SK-N-SH treated with all-trans-retinoic acid at 6 μM for 48 hours (cell line): ENCODE measurements around the gene DIPK2B.

Source experiments
- ATAC-seq: fragments of 200-7000 bp; cut with Tn5 transposase; 3 replicates; pipeline ENCODE4 v1.9.1; 2020; ENCODE audit warnings: mild to moderate bottlenecking, moderate library complexity
- ARNTL ChIP-seq: fragments of 450-650 bp; formaldehyde crosslinking; IDR thresholded peaks from 2 replicates; pipeline ENCODE4 v1.5.0; 2020; ENCODE audit warnings: low read depth, mild to moderate bottlenecking, moderate library complexity, borderline replicate concordance
- BACH2 ChIP-seq: fragments of 250-450 bp; sonication (Bioruptor Pico); IDR thresholded peaks from 2 replicates; pipeline ENCODE4 v1.9.0; 2021; ENCODE audit warnings: mild to moderate bottlenecking, borderline replicate concordance
- CSDC2 ChIP-seq: fragments of 250-450 bp; sonication (Bioruptor Pico); IDR thresholded peaks from 2 replicates; pipeline ENCODE4 v1.5.0; 2020; ENCODE audit warnings: mild to moderate bottlenecking, moderate library complexity
- GLIS3 ChIP-seq: fragments of 250-450 bp; sonication (Bioruptor Pico); IDR thresholded peaks from 2 replicates; pipeline ENCODE4 v1.5.0; 2020; ENCODE audit warnings: mild to moderate bottlenecking, moderate library complexity
- ISL1 ChIP-seq: fragments of 250-450 bp; sonication (Bioruptor Pico); IDR thresholded peaks from 2 replicates; pipeline ENCODE4 v2.1.2; 2022; ENCODE audit warnings: mild to moderate bottlenecking, moderate library complexity
- OSR1 ChIP-seq: fragments of 250-450 bp; sonication (Bioruptor Pico); IDR thresholded peaks from 2 replicates; pipeline ENCODE4 v1.8.0; 2022; ENCODE audit warnings: moderate library complexity, mild to moderate bottlenecking, inconsistent platforms
- PPARA ChIP-seq: fragments of 250-450 bp; sonication (Bioruptor Pico); IDR thresholded peaks from 2 replicates; pipeline ENCODE4 v1.5.0; 2020; ENCODE audit warnings: mild to moderate bottlenecking, borderline replicate concordance
- RARB ChIP-seq: fragments of 250-450 bp; sonication (Bioruptor Pico); IDR thresholded peaks from 2 replicates; pipeline ENCODE4 v1.8.0; 2021; ENCODE audit warnings: mild to moderate bottlenecking, moderate library complexity
- SNAI2 ChIP-seq: fragments of 250-450 bp; sonication (Bioruptor Pico); IDR thresholded peaks from 2 replicates; pipeline ENCODE4 v1.5.0; 2020; ENCODE audit warnings: mild to moderate bottlenecking, moderate library complexity
- TCF4 ChIP-seq: fragments of 250-450 bp; sonication (Bioruptor Pico); IDR thresholded peaks from 2 replicates; pipeline ENCODE4 v1.8.0; 2021; ENCODE audit warnings: mild to moderate bottlenecking, moderate library complexity, borderline replicate concordance
- ZFP3 ChIP-seq: fragments of 250-450 bp; sonication (Bioruptor Pico); IDR thresholded peaks from 2 replicates; pipeline ENCODE4 v1.5.0; 2020; ENCODE audit warnings: mild to moderate bottlenecking, moderate library complexity
- ZFP30 ChIP-seq: fragments of 450-650 bp; formaldehyde crosslinking; IDR thresholded peaks from 2 replicates; pipeline ENCODE4 v1.5.0; 2022; ENCODE audit warnings: mild to moderate bottlenecking, moderate library complexity
- ZNF565 ChIP-seq: fragments of 450-650 bp; formaldehyde crosslinking; conservative IDR thresholded peaks from 2 replicates; pipeline ENCODE4 v1.5.0; 2020; ENCODE audit warnings: low read depth, mild to moderate bottlenecking, moderate library complexity
- ZNF70 ChIP-seq: fragments of 450-650 bp; formaldehyde crosslinking; IDR thresholded peaks from 2 replicates; pipeline ENCODE4 v1.5.0; 2020; ENCODE audit warnings: mild to moderate bottlenecking, moderate library complexity
- ZNF8 ChIP-seq: fragments of 450-650 bp; formaldehyde crosslinking; IDR thresholded peaks from 2 replicates; pipeline ENCODE4 v1.5.0; 2020; ENCODE audit warnings: mild to moderate bottlenecking, moderate library complexity
- TF ChIP-seq, protein P1 (sequence below): fragments of 250-450 bp; sonication (Bioruptor Pico); IDR thresholded peaks from 2 replicates; pipeline ENCODE4 v1.8.0; 2020; ENCODE audit warnings: mild to moderate bottlenecking, moderate library complexity, borderline replicate concordance
- TF ChIP-seq, protein P2 (sequence below): fragments of 250-450 bp; sonication (Bioruptor Pico); IDR thresholded peaks from 2 replicates; pipeline ENCODE4 v1.8.0; 2021; ENCODE audit warnings: low read depth, mild to moderate bottlenecking, moderate library complexity, borderline replicate concordance
- TF ChIP-seq, protein P3 (sequence below): fragments of 250-450 bp; sonication (Bioruptor Pico); IDR thresholded peaks from 2 replicates; pipeline ENCODE4 v1.5.1; 2021; ENCODE audit warnings: mild to moderate bottlenecking, moderate library complexity
- TF ChIP-seq, protein P4 (sequence below): fragments of 250-450 bp; sonication (Bioruptor Pico); IDR thresholded peaks from 2 replicates; pipeline ENCODE4 v1.5.1; 2020; ENCODE audit warnings: low read depth, mild to moderate bottlenecking, moderate library complexity

Gene DIPK2B

DNA sequence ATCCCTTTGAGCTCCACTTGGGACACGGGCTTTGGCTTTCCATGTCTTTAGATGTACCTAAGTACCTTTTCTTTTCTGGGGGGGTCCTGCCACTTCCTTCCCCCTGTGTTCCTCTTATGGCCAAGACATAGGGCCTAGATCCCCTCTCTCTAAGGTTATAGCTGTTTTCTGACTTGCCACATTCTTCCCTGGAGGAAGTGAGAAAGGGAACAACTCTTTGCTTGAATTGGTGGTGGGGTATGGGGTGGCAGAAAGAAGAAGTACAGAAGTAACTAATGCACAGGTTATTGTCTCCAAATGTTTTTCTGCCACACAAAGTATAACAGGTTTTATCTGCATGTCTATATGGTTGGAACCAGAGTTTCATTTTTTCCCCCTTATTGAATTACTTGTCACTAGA is 29.7 kb upstream of the DIPK2B start:
- no peak for ATAC-seq
- no peak for TF ChIP-seq SNAI2 (CRISPR knock-in tag)
- TF ChIP-seq ZNF8, result no peak
- TF ChIP-seq, protein P1, sequence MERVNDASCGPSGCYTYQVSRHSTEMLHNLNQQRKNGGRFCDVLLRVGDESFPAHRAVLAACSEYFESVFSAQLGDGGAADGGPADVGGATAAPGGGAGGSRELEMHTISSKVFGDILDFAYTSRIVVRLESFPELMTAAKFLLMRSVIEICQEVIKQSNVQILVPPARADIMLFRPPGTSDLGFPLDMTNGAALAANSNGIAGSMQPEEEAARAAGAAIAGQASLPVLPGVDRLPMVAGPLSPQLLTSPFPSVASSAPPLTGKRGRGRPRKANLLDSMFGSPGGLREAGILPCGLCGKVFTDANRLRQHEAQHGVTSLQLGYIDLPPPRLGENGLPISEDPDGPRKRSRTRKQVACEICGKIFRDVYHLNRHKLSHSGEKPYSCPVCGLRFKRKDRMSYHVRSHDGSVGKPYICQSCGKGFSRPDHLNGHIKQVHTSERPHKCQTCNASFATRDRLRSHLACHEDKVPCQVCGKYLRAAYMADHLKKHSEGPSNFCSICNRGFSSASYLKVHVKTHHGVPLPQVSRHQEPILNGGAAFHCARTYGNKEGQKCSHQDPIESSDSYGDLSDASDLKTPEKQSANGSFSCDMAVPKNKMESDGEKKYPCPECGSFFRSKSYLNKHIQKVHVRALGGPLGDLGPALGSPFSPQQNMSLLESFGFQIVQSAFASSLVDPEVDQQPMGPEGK (CRISPR knock-in tag), result no peak
- no peak for TF ChIP-seq ZNF565

DNA sequence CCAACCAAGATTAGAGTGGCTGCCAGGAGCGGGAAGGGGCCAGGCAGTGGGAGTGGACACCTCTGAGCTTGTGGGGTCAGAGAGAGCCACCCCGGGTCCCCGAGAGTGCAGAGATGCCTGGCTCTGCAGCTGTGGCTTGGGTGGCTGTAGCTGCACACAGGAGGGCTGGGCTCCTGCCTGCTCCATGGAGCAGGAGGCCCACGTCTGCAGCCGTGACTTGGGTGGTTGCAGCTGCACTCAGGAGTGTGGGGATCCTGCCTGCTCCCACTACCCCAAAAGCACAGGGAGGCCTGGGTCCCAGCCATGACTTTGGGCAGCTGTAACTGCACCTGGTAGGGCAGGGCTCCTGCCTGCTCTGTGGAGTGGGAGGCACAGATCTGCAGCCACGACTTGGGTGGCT is 28.7 kb upstream of the DIPK2B start:
- TF ChIP-seq, protein P2, sequence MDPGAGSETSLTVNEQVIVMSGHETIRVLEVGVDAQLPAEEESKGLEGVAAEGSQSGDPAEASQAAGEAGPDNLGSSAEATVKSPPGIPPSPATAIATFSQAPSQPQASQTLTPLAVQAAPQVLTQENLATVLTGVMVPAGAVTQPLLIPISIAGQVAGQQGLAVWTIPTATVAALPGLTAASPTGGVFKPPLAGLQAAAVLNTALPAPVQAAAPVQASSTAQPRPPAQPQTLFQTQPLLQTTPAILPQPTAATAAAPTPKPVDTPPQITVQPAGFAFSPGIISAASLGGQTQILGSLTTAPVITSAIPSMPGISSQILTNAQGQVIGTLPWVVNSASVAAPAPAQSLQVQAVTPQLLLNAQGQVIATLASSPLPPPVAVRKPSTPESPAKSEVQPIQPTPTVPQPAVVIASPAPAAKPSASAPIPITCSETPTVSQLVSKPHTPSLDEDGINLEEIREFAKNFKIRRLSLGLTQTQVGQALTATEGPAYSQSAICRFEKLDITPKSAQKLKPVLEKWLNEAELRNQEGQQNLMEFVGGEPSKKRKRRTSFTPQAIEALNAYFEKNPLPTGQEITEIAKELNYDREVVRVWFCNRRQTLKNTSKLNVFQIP (CRISPR knock-in tag), result no peak
- TF ChIP-seq TCF4, result no peak
- no peak for TF ChIP-seq RARB (CRISPR knock-in tag)
- TF ChIP-seq, protein P3, sequence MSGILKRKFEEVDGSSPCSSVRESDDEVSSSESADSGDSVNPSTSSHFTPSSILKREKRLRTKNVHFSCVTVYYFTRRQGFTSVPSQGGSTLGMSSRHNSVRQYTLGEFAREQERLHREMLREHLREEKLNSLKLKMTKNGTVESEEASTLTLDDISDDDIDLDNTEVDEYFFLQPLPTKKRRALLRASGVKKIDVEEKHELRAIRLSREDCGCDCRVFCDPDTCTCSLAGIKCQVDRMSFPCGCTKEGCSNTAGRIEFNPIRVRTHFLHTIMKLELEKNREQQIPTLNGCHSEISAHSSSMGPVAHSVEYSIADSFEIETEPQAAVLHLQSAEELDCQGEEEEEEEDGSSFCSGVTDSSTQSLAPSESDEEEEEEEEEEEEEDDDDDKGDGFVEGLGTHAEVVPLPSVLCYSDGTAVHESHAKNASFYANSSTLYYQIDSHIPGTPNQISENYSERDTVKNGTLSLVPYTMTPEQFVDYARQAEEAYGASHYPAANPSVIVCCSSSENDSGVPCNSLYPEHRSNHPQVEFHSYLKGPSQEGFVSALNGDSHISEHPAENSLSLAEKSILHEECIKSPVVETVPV, result no peak
- no peak for TF ChIP-seq CSDC2
- no peak for TF ChIP-seq ARNTL (CRISPR knock-in tag)
- TF ChIP-seq, protein P4, sequence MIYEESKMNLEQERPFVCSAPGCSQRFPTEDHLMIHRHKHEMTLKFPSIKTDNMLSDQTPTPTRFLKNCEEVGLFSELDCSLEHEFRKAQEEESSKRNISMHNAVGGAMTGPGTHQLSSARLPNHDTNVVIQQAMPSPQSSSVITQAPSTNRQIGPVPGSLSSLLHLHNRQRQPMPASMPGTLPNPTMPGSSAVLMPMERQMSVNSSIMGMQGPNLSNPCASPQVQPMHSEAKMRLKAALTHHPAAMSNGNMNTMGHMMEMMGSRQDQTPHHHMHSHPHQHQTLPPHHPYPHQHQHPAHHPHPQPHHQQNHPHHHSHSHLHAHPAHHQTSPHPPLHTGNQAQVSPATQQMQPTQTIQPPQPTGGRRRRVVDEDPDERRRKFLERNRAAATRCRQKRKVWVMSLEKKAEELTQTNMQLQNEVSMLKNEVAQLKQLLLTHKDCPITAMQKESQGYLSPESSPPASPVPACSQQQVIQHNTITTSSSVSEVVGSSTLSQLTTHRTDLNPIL (CRISPR knock-in tag), result no peak
- TF ChIP-seq PPARA, result no peak
- no peak for TF ChIP-seq OSR1 (CRISPR knock-in tag)
- TF ChIP-seq, all 23 proteins: peak for 0
- no peak for ATAC-seq

DNA sequence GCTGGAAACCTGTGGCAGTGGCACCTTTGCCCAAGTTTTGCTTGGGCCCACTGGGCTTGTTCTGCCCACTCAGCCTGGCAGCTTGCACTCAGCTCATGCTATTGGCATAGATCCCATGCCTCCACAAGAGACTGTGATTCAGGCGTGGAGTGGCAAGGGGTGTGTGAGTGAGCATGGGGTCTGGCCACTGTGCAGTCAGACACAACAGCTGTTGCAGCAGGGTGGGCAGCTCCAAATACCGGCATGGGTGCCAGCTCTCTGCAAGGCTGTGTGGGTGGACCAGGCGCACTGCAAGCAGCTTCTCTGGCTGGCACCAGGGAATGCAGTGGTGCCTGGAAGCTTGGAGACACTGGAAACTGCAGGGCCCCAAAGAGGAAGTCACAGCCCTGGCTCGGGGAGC is 27.4 kb upstream of the DIPK2B start:
- no peak for TF ChIP-seq CSDC2
- no peak for TF ChIP-seq ZFP30
- TF ChIP-seq ZNF70 (CRISPR knock-in tag), result no peak
- no peak for TF ChIP-seq OSR1 (CRISPR knock-in tag)
- no peak for TF ChIP-seq SNAI2 (CRISPR knock-in tag)
- TF ChIP-seq ZFP3 (CRISPR knock-in tag), result no peak
- TF ChIP-seq, protein P2 (CRISPR knock-in tag), result no peak
- TF ChIP-seq ZNF565, result no peak
- TF ChIP-seq ISL1 (CRISPR knock-in tag), result no peak
- no peak for TF ChIP-seq PPARA
- no peak for TF ChIP-seq BACH2
- ATAC-seq, result no peak

DNA sequence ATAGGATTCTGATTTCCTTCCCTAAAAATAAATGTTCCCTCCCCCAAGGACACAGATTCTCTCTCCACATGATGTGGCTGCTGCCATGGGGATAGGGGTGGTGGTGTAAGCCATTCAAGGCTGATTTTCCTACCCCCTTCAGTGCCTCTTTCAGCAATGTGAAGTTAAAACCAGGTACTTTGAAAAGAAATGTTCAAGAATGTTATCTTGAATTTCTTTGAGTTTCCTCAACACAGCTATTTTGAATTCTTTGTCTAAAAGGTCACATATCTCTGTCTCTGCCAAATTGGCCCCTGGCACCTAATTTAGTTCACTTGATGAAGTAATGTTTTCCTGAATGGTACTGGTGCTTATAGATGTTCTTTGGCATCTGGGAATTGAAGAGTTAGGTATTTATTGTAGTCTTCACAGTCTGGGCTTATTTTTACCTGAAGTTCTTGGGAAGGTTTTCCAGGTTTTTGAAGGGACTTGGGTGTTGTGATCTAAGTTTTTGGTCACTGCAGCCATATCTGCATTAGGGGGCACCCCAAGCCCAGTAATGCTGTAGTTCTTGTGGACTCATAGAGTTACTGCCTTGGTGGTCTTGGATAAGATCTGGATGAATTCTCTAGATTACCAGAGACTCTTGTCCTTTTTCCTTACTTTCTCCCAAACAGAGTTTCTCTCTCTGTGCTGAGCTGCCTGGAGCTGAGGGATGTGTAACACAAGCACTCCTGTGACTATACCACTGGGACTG is 7.6 kb upstream of the DIPK2B start:
- ATAC-seq, result no peak

More for the DNA sequence above, 7.6 kb upstream of the DIPK2B start:
- no peak for TF ChIP-seq RARB (CRISPR knock-in tag)
- TF ChIP-seq OSR1 (CRISPR knock-in tag), result no peak
- no peak for TF ChIP-seq ZNF70 (CRISPR knock-in tag)
- TF ChIP-seq GLIS3 (CRISPR knock-in tag), result no peak
- TF ChIP-seq ZFP30, result no peak
- TF ChIP-seq ZFP3 (CRISPR knock-in tag), result no peak
- TF ChIP-seq TCF4, result no peak
- TF ChIP-seq ZNF565, result no peak
- TF ChIP-seq CSDC2, result no peak
